Measurements from ENCODE around the gene SLC25A28. TPM values are rescaled to one million over a fixed set of nuclear protein-coding genes. Genes with fewer than 3 reads are reported as not detected.
A peak's percentile ranks its signal among the peaks of the same experiment; 100 is the strongest.

The SLC25A28 gene
- total and polyA plus RNA-seq, 3 donors from 2014 or later = 58.2 to 202 (median 89.3) TPM

- no peak for DNase-seq
- Histone ChIP-seq H3K9me3 (no peaks in the 10 kb centered on the region), H3K4me3 (peak overlapping the region; percentile 67 to 86), H3K27ac (peak overlapping the region; percentile 94 to 96), H3K4me1 (peaks cover 23% of the 10 kb centered on the region), H3K36me3 (ENCODE audit: low read depth, missing control alignments) (no peaks in the 10 kb centered on the region), H3K27me3 (no peaks in the 10 kb centered on the region)
- TF ChIP-seq POLR2A (IDR thresholded peaks at IDR 0.05) = peak; percentile 30
- no peak for TF ChIP-seq CTCF (IDR thresholded peaks at IDR 0.05)
- 9 to 12% methylated on average over 29 to 31 of the region's 31 CpGs for WGBS, 2 donors
- intact Hi-C loops (cut with DNase I; ENCODE audit: low total_unique reads) = loop anchor here (10.0 kb wide), 1 partner anchor 187 kb away; the partner anchor contains the start of gene GOT1
These were observed 1.4 kb upstream of the SLC25A28 start for GRCh38 chr10:99621454-99622251.

- Histone ChIP-seq H3K4me3 (peak overlapping the region; percentile 67 to 86), H3K27ac (peak overlapping the region; percentile 94 to 96), H3K9me3 (no peaks in the 10 kb centered on the region), H3K27me3 (no peaks in the 10 kb centered on the region), H3K4me1 (peaks cover 23% of the 10 kb centered on the region), H3K36me3 (ENCODE audit: low read depth, missing control alignments) (no peaks in the 10 kb centered on the region)
- 0 to 1% methylated on average over 15 to 41 of the region's 78 CpGs for WGBS, 2 donors
- peak; percentile 91 for DNase-seq
- peak; percentile 46 for TF ChIP-seq POLR2A (IDR thresholded peaks at IDR 0.05)
- TF ChIP-seq CTCF (IDR thresholded peaks at IDR 0.05) = peak in 1 of 3 experiments; percentile 23
- intact Hi-C loops (cut with DNase I; ENCODE audit: low total_unique reads) = loop anchor here (10.0 kb wide), 1 partner anchor 186 kb away; the partner anchor contains the start of gene GOT1
These were observed 643 bp upstream of the SLC25A28 start for GRCh38 chr10:99620711-99621453.

- intact Hi-C loops (cut with DNase I; ENCODE audit: low total_unique reads) = no loop called here
- TF ChIP-seq POLR2A (IDR thresholded peaks at IDR 0.05) (no peak), CTCF (IDR thresholded peaks at IDR 0.05) (no peak)
- 1 to 2% methylated on average over 9 of the region's 9 CpGs for WGBS, 2 donors
- Histone ChIP-seq H3K36me3 (ENCODE audit: low read depth, missing control alignments) (no peaks in the 10 kb centered on the region), H3K27me3 (no peaks in the 10 kb centered on the region), H3K9me3 (no peaks in the 10 kb centered on the region), H3K4me3 (peak overlapping the region; percentile 77 to 86), H3K27ac (peak overlapping the region; percentile 76 to 84), H3K4me1 (peaks cover 23% of the 10 kb centered on the region)
- DNase-seq = no peak
These were observed 994 bp downstream of the SLC25A28 start for GRCh38 chr10:99619090-99619800.

- Histone ChIP-seq H3K4me3 (no peak overlapping the region), H3K27ac (no peak overlapping the region), H3K27me3 (no peaks in the 10 kb centered on the region), H3K4me1 (peaks cover 23% of the 10 kb centered on the region), H3K36me3 (ENCODE audit: low read depth, missing control alignments) (no peaks in the 10 kb centered on the region), H3K9me3 (no peaks in the 10 kb centered on the region)
- 59 to 63% methylated on average over 2 of the region's 2 CpGs for WGBS, 2 donors
- intact Hi-C loops (cut with DNase I; ENCODE audit: low total_unique reads) = no loop called here
- no peak for TF ChIP-seq POLR2A (IDR thresholded peaks at IDR 0.05)
- no peak for TF ChIP-seq CTCF (IDR thresholded peaks at IDR 0.05)
- DNase-seq = no peak
These were observed 2.5 kb downstream of the SLC25A28 start for GRCh38 chr10:99617696-99618095.

Data from testis (tissue), 3 donors.